ENCODE data around the gene CCNI. TPM values are rescaled to one million over a fixed set of nuclear protein-coding genes. Genes with fewer than 3 reads are reported as not detected.

CCNI gene
- total RNA-seq, 2 donors from 2014 or later: 92.6 to 185 TPM

DNA sequence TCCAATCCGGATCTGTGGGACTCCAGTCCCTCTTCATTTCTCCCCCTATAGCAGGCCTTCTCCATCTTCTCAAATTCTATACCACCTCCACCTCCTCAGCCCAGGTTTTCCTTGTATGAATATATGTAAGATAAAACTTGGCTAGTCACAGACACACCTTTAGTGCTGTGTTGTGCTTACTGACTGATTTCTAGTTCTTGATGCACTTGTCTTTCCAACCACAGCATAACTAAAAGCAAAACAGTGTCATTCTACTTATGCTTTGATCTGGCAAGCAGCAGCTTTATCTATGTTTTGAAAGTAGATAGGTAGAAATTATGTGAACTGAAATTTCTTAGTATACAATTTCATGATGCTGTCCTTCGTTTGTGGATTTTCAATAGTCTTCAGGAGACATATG is 47.5 kb downstream of the CCNI start:
- TF ChIP-seq POLR2A (IDR thresholded peaks at IDR 0.05): no peak
- TF ChIP-seq, protein P1, sequence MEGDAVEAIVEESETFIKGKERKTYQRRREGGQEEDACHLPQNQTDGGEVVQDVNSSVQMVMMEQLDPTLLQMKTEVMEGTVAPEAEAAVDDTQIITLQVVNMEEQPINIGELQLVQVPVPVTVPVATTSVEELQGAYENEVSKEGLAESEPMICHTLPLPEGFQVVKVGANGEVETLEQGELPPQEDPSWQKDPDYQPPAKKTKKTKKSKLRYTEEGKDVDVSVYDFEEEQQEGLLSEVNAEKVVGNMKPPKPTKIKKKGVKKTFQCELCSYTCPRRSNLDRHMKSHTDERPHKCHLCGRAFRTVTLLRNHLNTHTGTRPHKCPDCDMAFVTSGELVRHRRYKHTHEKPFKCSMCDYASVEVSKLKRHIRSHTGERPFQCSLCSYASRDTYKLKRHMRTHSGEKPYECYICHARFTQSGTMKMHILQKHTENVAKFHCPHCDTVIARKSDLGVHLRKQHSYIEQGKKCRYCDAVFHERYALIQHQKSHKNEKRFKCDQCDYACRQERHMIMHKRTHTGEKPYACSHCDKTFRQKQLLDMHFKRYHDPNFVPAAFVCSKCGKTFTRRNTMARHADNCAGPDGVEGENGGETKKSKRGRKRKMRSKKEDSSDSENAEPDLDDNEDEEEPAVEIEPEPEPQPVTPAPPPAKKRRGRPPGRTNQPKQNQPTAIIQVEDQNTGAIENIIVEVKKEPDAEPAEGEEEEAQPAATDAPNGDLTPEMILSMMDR (IDR thresholded peaks at IDR 0.05): no peak
- Histone ChIP-seq H3K27me3 (no peaks in the 10 kb centered on the region), H3K9me3 (no peaks in the 10 kb centered on the region), H3K27ac (no peak overlapping the region), H3K36me3 (replicated peaks in 1 of 2; ENCODE audit: insufficient read depth in 1 of 2, low read depth in 2 of 2) (peaks cover 0 to 4% of the 10 kb centered on the region in 2 donors), H3K4me3 (no peak overlapping the region), H3K4me1 (no peaks in the 10 kb centered on the region)
- DNase-seq (no peak), ATAC-seq (no peak)
- intact Hi-C loops (cut with DNase I): no loop called here
- 78 to 81% methylated on average over 2 of the region's 2 CpGs for WGBS, 2 donors

DNA sequence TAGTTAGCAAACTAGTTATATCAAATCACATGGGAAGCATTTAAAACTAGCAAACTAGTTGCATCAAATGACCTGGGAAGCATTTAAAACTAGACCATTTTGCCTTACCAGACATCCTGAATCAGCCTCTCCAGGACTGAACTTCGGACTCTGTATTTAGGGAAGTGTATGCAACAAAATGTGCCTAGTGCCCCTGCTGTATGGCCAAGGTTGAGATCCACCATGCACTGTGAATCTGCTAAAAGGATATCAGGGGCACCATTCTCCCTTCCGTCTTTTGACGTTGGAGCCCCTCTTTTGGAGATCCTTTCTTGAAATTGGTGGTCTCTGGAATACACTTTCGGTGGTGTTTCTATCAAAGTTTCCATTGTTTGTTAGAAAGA is 49.5 kb downstream of the CCNI start:
- Histone ChIP-seq H3K4me3 (no peak overlapping the region), H3K4me1 (peaks cover 5% of the 10 kb centered on the region), H3K27me3 (no peaks in the 10 kb centered on the region), H3K36me3 (replicated peaks in 1 of 2; ENCODE audit: insufficient read depth in 1 of 2, low read depth in 2 of 2) (no peaks in the 10 kb centered on the region), H3K9me3 (no peaks in the 10 kb centered on the region), H3K27ac (no peak overlapping the region)
- ATAC-seq (no peak), DNase-seq (no peak)
- intact Hi-C loops (cut with DNase I): no loop called here
- TF ChIP-seq, protein P1 (IDR thresholded peaks at IDR 0.05): no peak
- TF ChIP-seq POLR2A (IDR thresholded peaks at IDR 0.05): no peak
- 96 to 97% methylated on average over 4 of the region's 4 CpGs for WGBS, 2 donors

DNA sequence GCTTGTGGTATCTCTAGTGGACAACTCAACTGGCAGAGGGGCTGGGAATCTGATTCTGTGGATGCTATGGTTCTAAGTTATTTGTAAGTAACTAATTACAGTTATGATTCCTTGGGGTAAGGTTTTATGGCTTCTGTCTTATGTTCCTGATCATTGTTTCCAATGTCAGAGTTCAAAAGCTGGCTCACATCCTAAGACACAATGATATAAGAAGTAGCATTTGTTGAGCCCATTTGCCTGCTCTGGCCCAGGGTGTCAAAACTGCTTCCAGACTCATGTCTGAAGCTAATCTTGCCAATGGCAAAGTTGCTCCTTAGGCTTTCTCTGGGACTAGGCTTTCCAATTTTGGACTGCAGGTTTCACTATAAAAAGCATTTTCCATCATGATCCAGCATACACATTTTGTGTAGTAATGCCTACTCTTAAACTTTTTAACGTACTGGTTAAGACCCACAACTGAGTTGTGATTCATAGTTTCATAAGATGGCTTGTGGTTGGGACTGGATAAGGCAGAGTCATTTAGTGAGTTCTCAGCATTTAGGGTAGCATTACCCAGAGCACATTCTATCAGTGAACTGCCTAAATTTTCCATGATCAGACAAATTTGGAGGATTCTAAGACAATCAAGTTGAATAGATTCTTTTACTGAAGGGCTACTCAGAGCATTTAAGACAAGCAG is 50.0 kb downstream of the CCNI start:
- Histone ChIP-seq H3K9me3 (no peaks in the 10 kb centered on the region), H3K27me3 (no peaks in the 10 kb centered on the region), H3K4me3 (no peak overlapping the region), H3K27ac (no peak overlapping the region), H3K4me1 (peaks cover 10% of the 10 kb centered on the region), H3K36me3 (replicated peaks in 1 of 2; ENCODE audit: insufficient read depth in 1 of 2, low read depth in 2 of 2) (no peaks in the 10 kb centered on the region)
- TF ChIP-seq, protein P1 (IDR thresholded peaks at IDR 0.05): no peak
- TF ChIP-seq POLR2A (IDR thresholded peaks at IDR 0.05): no peak
- DNase-seq (no peak), ATAC-seq (no peak)
- 94% methylated on average over 1 of the region's 1 CpG for WGBS, 2 donors
- intact Hi-C loops (cut with DNase I): no loop called here

DNA sequence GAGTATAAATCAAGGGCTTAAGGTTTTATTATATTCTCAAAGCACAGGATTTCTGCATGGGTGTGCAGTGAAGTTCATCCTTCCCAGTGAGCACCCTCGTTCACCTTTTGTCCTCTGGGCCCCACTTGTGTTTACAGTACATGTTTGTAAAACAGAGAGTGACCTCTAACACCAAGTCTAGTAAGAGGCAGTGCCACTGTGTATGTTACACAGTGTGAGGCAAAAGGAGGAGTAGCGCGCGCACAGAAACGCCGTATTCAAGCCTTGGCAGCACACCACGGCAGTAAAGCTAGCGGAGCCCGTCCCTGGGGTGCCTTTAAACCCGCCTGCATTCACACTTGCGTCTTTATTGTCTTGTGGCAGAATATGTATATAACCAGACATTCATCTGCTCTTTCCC is 51.9 kb downstream of the CCNI start:
- WGBS, 2 donors: 93 to 97% methylated on average over 11 of the region's 11 CpGs
- Histone ChIP-seq H3K4me1 (peaks cover 13% of the 10 kb centered on the region), H3K27ac (no peak overlapping the region), H3K36me3 (replicated peaks in 1 of 2; ENCODE audit: insufficient read depth in 1 of 2, low read depth in 2 of 2) (peaks cover 0 to 2% of the 10 kb centered on the region in 2 donors), H3K27me3 (no peaks in the 10 kb centered on the region), H3K9me3 (no peaks in the 10 kb centered on the region), H3K4me3 (no peak overlapping the region)
- ATAC-seq: no peak
- intact Hi-C loops (cut with DNase I): no loop called here
- no peak for DNase-seq
- TF ChIP-seq, protein P1 (IDR thresholded peaks at IDR 0.05): no peak
- no peak for TF ChIP-seq POLR2A (IDR thresholded peaks at IDR 0.05)

DNA sequence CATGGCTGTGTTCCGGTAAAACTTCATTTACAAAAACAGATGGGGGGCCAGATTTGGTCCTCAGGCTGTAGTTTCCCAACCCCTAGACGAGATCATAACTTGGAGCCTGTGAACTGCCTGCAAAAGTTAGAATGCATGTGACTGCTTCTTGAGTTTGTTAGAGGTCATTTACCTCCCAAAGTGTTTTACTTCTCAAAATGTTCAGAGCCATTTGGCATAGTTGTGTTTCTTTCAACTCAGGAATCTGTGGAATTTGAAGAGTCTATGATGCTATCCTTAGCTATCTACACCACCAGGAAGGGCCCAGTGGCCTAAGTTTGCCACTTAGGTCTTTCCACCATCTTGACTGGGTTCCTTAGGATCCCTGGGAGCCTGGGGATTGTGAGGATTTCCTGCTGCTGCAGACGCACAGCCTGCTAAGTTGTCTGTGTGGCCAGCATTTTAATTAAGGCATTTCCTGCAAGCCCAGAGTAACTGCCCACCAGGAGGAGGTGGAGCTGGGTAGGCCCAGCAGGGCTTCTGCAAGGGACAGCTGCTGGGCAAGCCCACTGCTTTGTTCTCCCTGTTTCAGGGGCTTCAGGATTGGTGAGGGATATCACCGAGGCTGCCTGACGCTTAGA is 53.1 kb downstream of the CCNI start:
- peaks cover 0 to 2% of the 10 kb centered on the region in 2 donors for H3K36me3 ChIP-seq (replicated peaks in 1 of 2; ENCODE audit: insufficient read depth in 1 of 2, low read depth in 2 of 2)
- ATAC-seq: no peak
- 82% methylated on average over 4 to 5 of the region's 5 CpGs for WGBS, 2 donors
- no peaks in the 10 kb centered on the region for H3K27me3 ChIP-seq
- no peak overlapping the region for H3K4me3 ChIP-seq
- intact Hi-C loops (cut with DNase I): no loop called here
- H3K27ac ChIP-seq: no peak overlapping the region
- no peaks in the 10 kb centered on the region for H3K9me3 ChIP-seq
- H3K4me1 ChIP-seq: peaks cover 13% of the 10 kb centered on the region
- TF ChIP-seq POLR2A (IDR thresholded peaks at IDR 0.05): no peak
- TF ChIP-seq, protein P1 (IDR thresholded peaks at IDR 0.05): no peak
- no peak for DNase-seq
